DMS53 treated with DMSO at 0.1 percent for 48 hours (cell line): ENCODE results near the gene BPI.
"Not testable (repeated sequence)": the region's sequence is repeated elsewhere in the genome, so short reads cannot be mapped to it uniquely, and the experiment has no call there.

ENCODE experiments used
- DNase-seq: peaks from one replicate; lab custom pipeline; 2025; ENCODE audit not compliant: unreplicated experiment; lab: John Stamatoyannopoulos, UW

The BPI gene

GRCh38 chr20:38303908-38304379, at the start of gene BPI:
BPI (plus strand) TSS chr20:38304156; CDS start chr20:38304224, 68 bp downstream.
- DNase-seq, result no peak

- DNase-seq, result not testable (repeated sequence)
Measured at GRCh38 chr20:38254621-38255020, 49.3 kb upstream of the BPI start.

GRCh38 chr20:38255393-38255792, 48.6 kb upstream of the BPI start:
- no peak for DNase-seq

GRCh38 chr20:38256021-38256420, 47.9 kb upstream of the BPI start:
- no peak for DNase-seq

- DNase-seq, result no peak
Measured at GRCh38 chr20:38256966-38257365, 47.0 kb upstream of the BPI start.

- DNase-seq, result no peak
Measured at GRCh38 chr20:38258545-38259215, 45.3 kb upstream of the BPI start.

- no peak for DNase-seq
Measured at GRCh38 chr20:38260025-38260377, 44.0 kb upstream of the BPI start.

GRCh38 chr20:38260378-38261053, 43.4 kb upstream of the BPI start, which contains the start of gene KIAA1755:
KIAA1755 (minus strand) TSS chr20:38260735; CDS start chr20:38260500, 235 bp downstream.
- no peak for DNase-seq

GRCh38 chr20:38261054-38261390, 42.9 kb upstream of the BPI start:
- no peak for DNase-seq

GRCh38 chr20:38262931-38263330, 41.0 kb upstream of the BPI start:
- no peak for DNase-seq

- no peak for DNase-seq
Measured at GRCh38 chr20:38266426-38266825, 37.5 kb upstream of the BPI start.

- no peak for DNase-seq
Measured at GRCh38 chr20:38267296-38267695, 36.7 kb upstream of the BPI start.

GRCh38 chr20:38267901-38268514, 35.9 kb upstream of the BPI start:
- no peak for DNase-seq

GRCh38 chr20:38269040-38269439, 34.9 kb upstream of the BPI start:
- DNase-seq, result no peak

GRCh38 chr20:38269715-38270114, 34.2 kb upstream of the BPI start:
- no peak for DNase-seq

GRCh38 chr20:38270869-38271605, 32.9 kb upstream of the BPI start:
- DNase-seq, result no peak

- no peak for DNase-seq
Measured at GRCh38 chr20:38271608-38272120, 32.3 kb upstream of the BPI start.

- DNase-seq, result no peak
Measured at GRCh38 chr20:38272398-38272797, 31.6 kb upstream of the BPI start.

- no peak for DNase-seq
Measured at GRCh38 chr20:38272961-38273360, 31.0 kb upstream of the BPI start.

GRCh38 chr20:38275815-38276550, 28.0 kb upstream of the BPI start:
- no peak for DNase-seq

- no peak for DNase-seq
Measured at GRCh38 chr20:38277285-38277684, 26.7 kb upstream of the BPI start.
